ENCODE data around the gene DPH6. TPM values are rescaled to one million over a fixed set of nuclear protein-coding genes. Genes with fewer than 3 reads are reported as not detected.
"Not testable (repeated sequence)": the region's sequence is repeated elsewhere in the genome, so short reads cannot be mapped to it uniquely, and the experiment has no call there.

DPH6 gene
- total RNA-seq, 2 experiments from 2014 or later, result 9.4 to 11.9 TPM

DNA sequence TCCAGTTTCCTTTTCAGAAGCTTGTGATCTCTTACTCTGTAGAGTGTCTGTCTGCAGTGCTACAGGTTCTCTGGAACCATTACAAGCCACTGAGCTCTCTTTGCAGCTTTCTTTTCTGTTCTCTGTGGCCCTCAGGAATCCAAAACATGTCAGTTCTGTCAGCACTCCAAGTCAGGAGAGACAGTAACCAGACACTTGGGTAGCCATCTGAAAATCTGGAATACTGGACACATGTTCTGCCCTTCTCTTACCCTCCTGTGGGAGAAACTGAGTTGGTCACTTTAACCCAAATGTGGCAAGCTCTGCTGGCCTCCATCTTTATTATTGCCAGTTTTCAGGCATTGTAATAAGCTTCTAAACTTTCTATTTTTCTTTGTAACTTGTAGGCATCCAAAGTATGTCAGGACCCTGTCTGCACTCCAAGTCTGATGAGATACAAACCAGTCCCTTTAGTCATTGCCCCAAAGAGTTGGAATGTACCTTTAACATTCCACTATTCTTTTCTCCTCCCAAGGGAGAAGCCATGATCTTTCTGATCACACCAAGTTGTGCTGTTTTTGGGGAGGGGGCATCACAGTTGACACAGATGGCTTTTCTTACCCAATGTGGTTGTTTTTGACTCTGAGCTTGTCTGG lies 183.7 kb downstream of the DPH6 start:
- Mint-ChIP-seq H3K27me3 (no peaks in the 10 kb centered on the region), H3K9me3 (ENCODE audit: low read depth) (peaks cover 23% of the 10 kb centered on the region), H3K27ac (no peak overlapping the region), H3K4me1 (no peaks in the 10 kb centered on the region), H3K4me3 (no peak overlapping the region), H3K36me3 (peaks cover 1% of the 10 kb centered on the region)
- CTCF ChIA-PET, result no interaction called here
- DNase-seq, result no peak
- no peak for ATAC-seq

DNA sequence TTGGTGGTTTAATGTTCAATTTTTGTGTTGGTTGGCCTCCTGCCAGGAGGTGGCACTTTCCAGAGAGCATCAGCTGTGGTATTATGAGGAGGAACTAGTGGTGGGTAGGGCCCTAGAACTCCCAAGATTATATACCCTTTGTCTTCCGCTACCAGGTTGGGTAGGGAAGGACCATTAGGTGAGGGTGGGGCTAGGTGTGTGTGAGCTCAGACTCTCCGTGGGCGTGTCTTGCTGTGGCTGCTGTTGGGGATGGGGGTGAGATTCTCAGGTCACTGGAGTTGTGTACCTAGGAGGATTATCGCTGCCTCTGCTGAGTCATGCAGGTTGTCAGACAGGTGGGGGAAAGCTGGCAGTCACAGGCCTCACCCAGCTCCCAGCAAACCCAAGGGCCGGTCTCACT lies 187.1 kb downstream of the DPH6 start:
- no peaks in the 10 kb centered on the region for H3K4me1 Mint-ChIP-seq
- no peaks in the 10 kb centered on the region for H3K36me3 Mint-ChIP-seq
- H3K9me3 Mint-ChIP-seq (ENCODE audit: low read depth), result peaks cover 21% of the 10 kb centered on the region
- CTCF ChIA-PET, result no interaction called here
- H3K4me3 Mint-ChIP-seq, result no peak overlapping the region
- DNase-seq (no peak), ATAC-seq (no peak)
- no peak overlapping the region for H3K27ac Mint-ChIP-seq
- H3K27me3 Mint-ChIP-seq, result no peaks in the 10 kb centered on the region

DNA sequence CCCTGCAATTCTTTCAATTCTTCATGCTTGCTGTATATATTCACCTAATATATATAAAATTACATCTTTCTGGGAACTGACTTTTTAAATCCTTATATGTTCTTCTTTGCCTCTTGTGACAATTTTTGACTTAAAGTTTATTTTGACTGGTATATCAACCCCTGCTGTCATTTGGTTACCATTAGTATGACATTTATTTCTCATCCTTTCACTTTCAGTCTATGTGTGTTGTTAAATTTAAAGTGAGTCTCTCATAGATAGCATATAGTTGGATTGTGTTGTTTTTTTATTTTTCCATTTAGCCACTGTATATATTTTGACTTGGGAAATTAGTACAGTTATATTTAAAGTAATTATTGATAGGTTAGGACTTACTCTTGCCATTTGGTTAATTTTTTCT lies 194.9 kb downstream of the DPH6 start:
- no peak for ATAC-seq
- Mint-ChIP-seq H3K4me1 (no peaks in the 10 kb centered on the region), H3K4me3 (no peak overlapping the region), H3K27me3 (no peaks in the 10 kb centered on the region), H3K27ac (no peak overlapping the region), H3K9me3 (ENCODE audit: low read depth) (peaks cover 4% of the 10 kb centered on the region), H3K36me3 (no peaks in the 10 kb centered on the region)
- DNase-seq, result no peak
- CTCF ChIA-PET, result no interaction called here

DNA sequence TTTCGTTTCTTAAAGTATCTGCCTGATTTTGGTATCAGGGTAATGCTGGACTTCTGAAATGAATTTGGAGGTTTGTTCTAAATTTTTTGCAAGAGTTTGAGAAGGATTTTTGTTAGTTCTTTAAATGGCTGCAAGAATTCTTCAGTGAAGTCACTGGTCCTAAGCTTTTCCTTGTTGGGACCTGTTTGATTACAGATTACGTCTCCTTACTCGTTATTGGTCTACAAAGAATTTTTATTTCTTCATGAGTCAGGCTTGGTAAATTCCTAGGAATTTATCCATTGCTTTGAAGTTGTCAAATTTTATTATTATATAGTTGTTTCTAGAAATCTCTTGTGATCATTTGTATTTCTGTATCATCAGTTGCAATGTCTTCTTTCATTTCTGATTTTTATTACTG lies 196.0 kb downstream of the DPH6 start:
- H3K36me3 Mint-ChIP-seq, result no peaks in the 10 kb centered on the region
- H3K4me1 Mint-ChIP-seq, result no peaks in the 10 kb centered on the region
- no peak overlapping the region for H3K27ac Mint-ChIP-seq
- H3K4me3 Mint-ChIP-seq, result no peak overlapping the region
- H3K9me3 Mint-ChIP-seq (ENCODE audit: low read depth), result no peaks in the 10 kb centered on the region
- no peak for ATAC-seq
- no peak for DNase-seq
- H3K27me3 Mint-ChIP-seq, result no peaks in the 10 kb centered on the region
- CTCF ChIA-PET, result no interaction called here

DNA sequence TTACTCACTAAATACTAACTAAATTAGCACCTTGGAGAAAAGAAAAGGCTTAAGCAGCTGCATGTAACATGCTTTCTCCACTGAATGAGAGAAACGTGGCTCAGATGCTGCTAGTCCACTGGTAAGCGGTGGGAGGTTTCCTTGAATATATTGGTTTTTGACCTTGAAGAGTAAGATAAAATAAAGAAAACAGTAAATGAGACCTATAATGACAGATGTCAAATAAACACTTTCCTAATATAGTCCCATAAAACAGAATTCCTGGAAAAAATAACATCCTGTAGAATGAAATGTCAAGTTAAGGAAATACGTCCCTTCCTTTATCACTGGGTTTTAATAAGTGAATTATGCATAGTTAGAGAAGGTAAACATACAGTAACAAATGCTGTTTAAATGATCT lies 215.0 kb downstream of the DPH6 start:
- ATAC-seq, result no peak
- DNase-seq, result no peak
- Mint-ChIP-seq H3K27ac (no peak overlapping the region), H3K36me3 (no peaks in the 10 kb centered on the region), H3K4me1 (no peaks in the 10 kb centered on the region), H3K9me3 (ENCODE audit: low read depth) (no peaks in the 10 kb centered on the region), H3K4me3 (no peak overlapping the region), H3K27me3 (peaks cover 4% of the 10 kb centered on the region)
- CTCF ChIA-PET, result interaction anchor here (1.4 kb wide), 1 partner anchor 114 kb away, joined by 3 read pairs; no protein-coding TSS in a partner anchor

DNA sequence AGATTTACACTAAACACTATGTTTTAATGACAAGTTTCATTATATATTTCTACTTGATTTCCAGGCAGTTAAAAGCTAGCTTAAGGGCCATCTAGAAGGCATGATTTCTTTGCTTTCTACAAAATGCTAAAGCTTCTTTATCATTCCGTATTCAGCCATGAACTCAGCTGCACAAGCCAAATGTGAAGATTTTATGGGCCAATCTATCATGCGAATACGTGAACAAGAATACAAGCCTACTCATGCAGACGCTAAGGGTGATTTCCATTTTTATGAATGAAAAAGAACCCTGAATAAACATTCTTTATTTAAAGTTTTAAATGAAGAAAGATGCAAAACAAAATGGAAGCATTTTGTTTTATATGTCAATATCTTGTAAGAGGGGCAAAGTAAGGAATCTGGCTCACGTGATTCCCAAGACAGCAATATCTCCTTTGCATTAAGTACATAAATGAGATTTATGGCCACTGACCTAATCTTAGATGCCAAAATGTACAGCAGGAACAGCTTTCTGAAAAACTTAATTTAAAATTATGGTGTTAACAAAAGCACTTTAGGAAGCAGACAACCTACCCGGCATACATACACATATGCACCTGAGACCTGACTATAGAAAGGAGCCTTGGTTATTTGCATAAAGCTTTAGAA lies 215.8 kb downstream of the DPH6 start:
- H3K27ac Mint-ChIP-seq, result no peak overlapping the region
- no peak for DNase-seq
- peaks cover 4% of the 10 kb centered on the region for H3K27me3 Mint-ChIP-seq
- CTCF ChIA-PET, result interaction anchor here (1.4 kb wide), 1 partner anchor 115 kb away, joined by 3 read pairs; no protein-coding TSS in a partner anchor
- H3K4me3 Mint-ChIP-seq, result no peak overlapping the region
- no peaks in the 10 kb centered on the region for H3K36me3 Mint-ChIP-seq
- no peaks in the 10 kb centered on the region for H3K9me3 Mint-ChIP-seq (ENCODE audit: low read depth)
- no peaks in the 10 kb centered on the region for H3K4me1 Mint-ChIP-seq
- ATAC-seq, result no peak

DNA sequence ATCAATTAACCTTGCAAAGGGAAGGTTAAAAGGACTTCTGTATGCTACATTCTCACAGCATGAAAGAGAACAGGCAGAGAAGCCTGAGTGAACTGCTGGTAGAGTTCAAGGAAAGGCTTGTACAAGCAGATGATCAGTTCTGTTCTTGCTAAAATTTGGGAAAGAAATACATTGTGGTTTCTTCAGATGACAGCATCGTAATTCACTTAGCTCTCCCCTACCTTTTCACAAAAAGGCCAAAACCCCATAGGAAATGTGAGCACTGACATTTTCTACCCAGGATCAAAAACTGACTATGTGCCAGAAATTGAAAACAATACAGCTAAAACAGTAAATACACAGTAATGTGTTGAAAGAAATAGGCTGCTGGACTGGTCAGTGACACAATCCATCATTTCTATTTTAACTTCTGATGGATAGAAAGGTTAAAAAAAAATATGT lies 216.4 kb downstream of the DPH6 start:
- H3K27ac Mint-ChIP-seq, result no peak overlapping the region

DNA sequence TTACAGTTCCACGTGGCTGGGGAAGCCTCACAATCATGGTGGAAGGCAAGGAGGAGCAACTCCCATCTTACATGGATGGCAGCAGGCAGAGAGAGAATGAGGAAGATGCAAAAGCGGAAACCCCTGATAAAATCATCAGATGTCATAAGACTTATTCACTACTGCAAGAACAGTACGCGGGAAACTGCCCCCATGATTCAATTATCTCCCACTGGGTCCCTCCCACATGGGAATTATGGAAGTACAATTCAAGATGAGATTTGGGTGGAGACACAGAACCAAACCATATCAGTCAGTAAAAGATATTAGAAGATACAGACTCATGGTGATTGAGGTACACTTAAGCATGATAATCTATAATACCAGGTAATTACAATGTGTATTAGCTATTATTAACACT lies 217.1 kb downstream of the DPH6 start:
- ATAC-seq; H3K9me3 Mint-ChIP-seq (ENCODE audit: low read depth); H3K4me1 Mint-ChIP-seq; H3K27ac Mint-ChIP-seq; H3K27me3 Mint-ChIP-seq; DNase-seq; H3K4me3 Mint-ChIP-seq; H3K36me3 Mint-ChIP-seq: not testable (repeated sequence)
- CTCF ChIA-PET, result interaction anchor here (0.6 kb wide), 1 partner anchor 1500 kb away, joined by 3 read pairs; no protein-coding TSS in a partner anchor

More for the DNA sequence above, 216.4 kb downstream of the DPH6 start:
- peaks cover 4% of the 10 kb centered on the region for H3K27me3 Mint-ChIP-seq
- DNase-seq, result no peak
- CTCF ChIA-PET, result interaction anchor here (1.4 kb wide), 1 partner anchor 115 kb away, joined by 3 read pairs; no protein-coding TSS in a partner anchor
- H3K9me3 Mint-ChIP-seq (ENCODE audit: low read depth), result no peaks in the 10 kb centered on the region
- no peak for ATAC-seq
- no peak overlapping the region for H3K4me3 Mint-ChIP-seq
- H3K4me1 Mint-ChIP-seq, result no peaks in the 10 kb centered on the region
- no peaks in the 10 kb centered on the region for H3K36me3 Mint-ChIP-seq

DNA sequence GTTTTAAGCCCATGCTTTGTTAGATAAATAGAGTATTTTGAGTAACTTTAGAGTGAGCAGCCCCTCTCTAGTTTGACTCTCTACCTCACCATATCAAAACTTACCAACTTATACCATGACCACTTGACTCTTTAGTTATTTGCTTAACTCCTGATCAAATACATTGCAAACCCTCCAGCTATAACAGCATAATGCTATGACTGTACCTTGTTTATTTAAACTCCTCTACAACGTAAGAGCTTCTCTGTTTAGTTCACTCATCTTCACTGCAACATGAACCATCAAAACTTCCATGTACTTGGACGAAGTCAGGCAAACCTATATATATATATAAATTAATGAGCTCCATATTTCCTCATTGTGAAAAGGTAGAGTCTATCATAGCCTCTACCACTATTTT lies 218.2 kb downstream of the DPH6 start:
- Mint-ChIP-seq H3K4me1 (no peaks in the 10 kb centered on the region), H3K9me3 (ENCODE audit: low read depth) (no peaks in the 10 kb centered on the region), H3K36me3 (no peaks in the 10 kb centered on the region), H3K4me3 (no peak overlapping the region), H3K27ac (no peak overlapping the region), H3K27me3 (peaks cover 4% of the 10 kb centered on the region)
- ATAC-seq (no peak), DNase-seq (no peak)
- CTCF ChIA-PET, result no interaction called here

DNA sequence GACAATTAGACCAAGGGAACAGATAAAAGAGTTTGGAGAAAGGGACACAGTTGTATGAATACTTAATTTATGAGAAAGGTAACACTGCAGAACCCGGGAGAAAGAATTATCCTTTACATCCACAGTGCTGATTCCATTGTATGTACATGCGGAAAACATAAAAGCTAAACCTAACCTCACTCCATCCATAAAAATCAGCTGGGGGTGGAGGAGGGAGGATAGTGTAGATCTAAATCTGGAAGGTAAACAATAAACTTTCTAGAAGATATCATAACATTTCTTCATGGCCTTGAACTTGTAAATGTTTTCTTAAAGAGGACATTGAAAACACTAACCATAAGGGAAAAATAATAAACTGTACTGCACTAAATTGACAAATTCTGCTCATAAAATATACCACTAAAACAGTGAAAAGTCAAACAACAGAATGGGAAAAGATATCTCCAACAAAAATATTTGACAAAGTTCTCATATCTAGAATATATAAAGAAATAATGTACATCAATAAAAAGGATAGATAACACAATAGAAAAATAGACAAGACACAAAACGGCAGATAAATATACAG lies 220.5 kb downstream of the DPH6 start:
- Mint-ChIP-seq H3K4me3 (no peak overlapping the region), H3K27me3 (peaks cover 4% of the 10 kb centered on the region), H3K27ac (no peak overlapping the region), H3K36me3 (no peaks in the 10 kb centered on the region), H3K4me1 (no peaks in the 10 kb centered on the region), H3K9me3 (ENCODE audit: low read depth) (no peaks in the 10 kb centered on the region)
- DNase-seq (no peak), ATAC-seq (no peak)
- CTCF ChIA-PET, result no interaction called here

DNA sequence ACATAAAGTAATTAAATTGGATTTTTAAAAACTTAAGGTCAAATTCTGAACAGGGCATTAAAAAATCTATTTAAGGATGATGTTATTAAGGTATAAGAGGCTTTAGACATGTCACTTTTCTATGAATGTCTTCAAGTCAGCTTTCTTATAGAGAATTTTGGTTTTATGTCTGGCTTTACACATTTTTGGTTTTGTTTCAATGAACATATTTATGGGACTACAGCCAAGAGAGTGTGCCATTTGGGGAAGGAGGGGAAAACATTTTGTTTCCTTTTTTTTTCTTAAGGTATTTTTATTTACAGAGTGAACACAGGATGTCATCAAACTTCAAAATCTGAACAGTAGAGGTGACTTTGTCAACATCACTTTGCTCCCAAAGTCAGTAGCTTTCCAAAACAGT lies 222.8 kb downstream of the DPH6 start:
- Mint-ChIP-seq H3K27ac (no peak overlapping the region), H3K9me3 (ENCODE audit: low read depth) (no peaks in the 10 kb centered on the region), H3K4me1 (no peaks in the 10 kb centered on the region), H3K27me3 (no peaks in the 10 kb centered on the region), H3K4me3 (no peak overlapping the region), H3K36me3 (no peaks in the 10 kb centered on the region)
- CTCF ChIA-PET, result no interaction called here
- DNase-seq, result no peak
- ATAC-seq, result no peak

DNA sequence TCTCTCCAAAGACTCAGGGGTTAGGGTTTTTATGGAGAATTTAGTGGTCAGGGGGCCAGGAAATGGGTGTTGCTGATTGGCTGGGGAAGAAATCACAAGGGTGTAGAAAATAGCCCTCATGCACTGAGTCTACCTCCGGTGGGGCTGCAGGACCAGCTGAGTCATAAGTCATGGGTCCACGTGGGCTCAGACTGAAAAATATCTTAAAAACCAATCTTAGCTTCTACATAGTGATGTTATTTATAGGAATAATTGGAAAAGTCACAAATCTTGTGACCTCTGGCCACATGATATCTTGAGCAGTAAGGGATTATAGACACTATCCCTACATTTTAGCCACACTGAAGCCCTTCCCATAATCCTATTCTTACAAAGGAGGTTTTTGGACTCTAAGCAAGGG lies 224.0 kb downstream of the DPH6 start:
- Mint-ChIP-seq H3K9me3 (ENCODE audit: low read depth) (no peaks in the 10 kb centered on the region), H3K4me3 (no peak overlapping the region), H3K27ac (no peak overlapping the region), H3K27me3 (no peaks in the 10 kb centered on the region), H3K4me1 (no peaks in the 10 kb centered on the region), H3K36me3 (no peaks in the 10 kb centered on the region)
- no peak for DNase-seq
- no peak for ATAC-seq
- CTCF ChIA-PET, result no interaction called here

DNA sequence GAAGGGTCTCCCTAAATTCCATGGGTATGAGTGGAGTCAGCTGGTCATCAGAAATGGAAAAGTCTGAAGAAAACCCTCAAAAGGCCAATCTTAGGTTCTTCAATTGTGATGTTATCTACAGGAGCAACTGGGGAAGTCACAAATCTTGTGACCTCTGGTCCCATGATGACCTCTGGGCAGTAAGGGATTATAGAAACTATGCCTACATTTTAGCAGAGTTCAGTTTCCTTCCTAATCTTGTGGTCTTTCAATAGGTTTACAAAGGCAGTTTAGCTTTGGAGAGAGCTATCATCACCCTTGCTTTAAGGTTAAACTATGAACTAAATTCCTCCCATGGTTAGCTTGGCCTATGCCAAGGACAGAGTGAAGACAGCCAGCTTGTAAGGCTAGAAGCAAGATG lies 225.1 kb downstream of the DPH6 start:
- CTCF ChIA-PET, result no interaction called here
- H3K27ac Mint-ChIP-seq, result no peak overlapping the region
- H3K9me3 Mint-ChIP-seq (ENCODE audit: low read depth), result no peaks in the 10 kb centered on the region
- no peak for ATAC-seq
- no peaks in the 10 kb centered on the region for H3K4me1 Mint-ChIP-seq
- no peaks in the 10 kb centered on the region for H3K36me3 Mint-ChIP-seq
- DNase-seq, result no peak
- H3K27me3 Mint-ChIP-seq, result no peaks in the 10 kb centered on the region
- no peak overlapping the region for H3K4me3 Mint-ChIP-seq
